ENCODE results near the gene PCTP. TPM values are rescaled to one million over a fixed set of nuclear protein-coding genes. Genes with fewer than 3 reads are reported as not detected.

The PCTP gene
- total and polyA plus RNA-seq, 9 of the 15 experiments (the other 6 are each of a cell fraction or from before 2014, with no cell fraction given): 10.9 to 62.3 (median 41.2) TPM

- H4K20me1 ChIP-seq (replicated peaks; ENCODE audit: control insufficient read depth, insufficient read depth, low read length): no peaks in the 10 kb centered on the region
- no TSS peak for BruUV-seq (replicated peaks)
- H3K4me3 ChIP-seq: no peak overlapping the region
- FAIRE-seq (no peak), ATAC-seq (no peak), DNase-seq (ENCODE audit: extremely low read depth in 1 of 4, low spot score in 3 of 4) (no peak)
- H3K4me1 ChIP-seq (replicated peaks in 1 of 2; ENCODE audit: control insufficient read depth in 2 of 2, insufficient read depth in 2 of 2, low read length in 2 of 2): no peaks in the 10 kb centered on the region; a peak in 1 of 5 replicates
- no peak overlapping the region for H3K9ac ChIP-seq (ENCODE audit: insufficient read depth in 1 of 2, low read depth in 2 of 2, low read length in 2 of 2)
- H3K9me1 ChIP-seq (ENCODE audit: control insufficient read depth, insufficient read depth, low read length): no peaks in the 10 kb centered on the region
- H3K27ac ChIP-seq (ENCODE audit: extremely low read depth, low read depth, low read length): no peak overlapping the region
- ChIA-PET CTCF (ENCODE audit: low intra/inter-chr PET ratio) (no interaction called here), POLR2A (no interaction called here)
- intact Hi-C loops (cut with micrococcal nuclease) (no loop called here), in situ Hi-C loops (cut with MboI) (no loop called here)
- no peak overlapping the region for H3K4me2 ChIP-seq (ENCODE audit: insufficient read depth, low read length)
- H2AFZ ChIP-seq (ENCODE audit: low read depth, low read length): no peak overlapping the region
- H3K27me3 ChIP-seq (ENCODE audit: control insufficient read depth in 2 of 2, insufficient read depth in 2 of 2, low read length in 2 of 2): no peaks in the 10 kb centered on the region
- H3K9me3 ChIP-seq (replicated peaks; ENCODE audit: control insufficient read depth, insufficient read depth, low read depth, low read length): no peaks in the 10 kb centered on the region
- H3K79me2 ChIP-seq (ENCODE audit: control insufficient read depth, insufficient read depth, low read length): no peaks in the 10 kb centered on the region
- TF ChIP-seq CEBPG (CRISPR knock-in tag; IDR thresholded peaks at IDR 0.05) (no peak), CEBPG (tag; conservative IDR thresholded peaks at IDR 0.05 in 1 of 2, IDR thresholded peaks at IDR 0.05 in 1 of 2) (peak in 1 of 2 experiments; percentile 34; a peak in 1 of 4 replicates), HEY1 (CRISPR knock-in tag; IDR thresholded peaks at IDR 0.05; ENCODE audit: borderline replicate concordance) (no peak), JUND (IDR thresholded peaks at IDR 0.05; ENCODE audit: borderline replicate concordance, low read depth, low read length) (0 out of 2 replicates have a peak, but pooled peaks have one; percentile 12), JUND (tag; IDR thresholded peaks at IDR 0.05; ENCODE audit: borderline replicate concordance, low read depth, low read length) (peak; percentile 25; the same call in 1 of the 3 replicates), ZNF583 (CRISPR knock-in tag; IDR thresholded peaks at IDR 0.05) (no peak), MEF2D (tag; conservative IDR thresholded peaks at IDR 0.05; ENCODE audit: low read depth) (0 out of 2 replicates have a peak, but pooled peaks have one; percentile 48), ZEB2 (IDR thresholded peaks at IDR 0.05) (peak; percentile 25; the same call in 1 of the 2 replicates), FOSL1 (tag; conservative IDR thresholded peaks at IDR 0.05) (peak; percentile 26; the same call in 1 of the 2 replicates)
- TF ChIP-seq, protein P1, sequence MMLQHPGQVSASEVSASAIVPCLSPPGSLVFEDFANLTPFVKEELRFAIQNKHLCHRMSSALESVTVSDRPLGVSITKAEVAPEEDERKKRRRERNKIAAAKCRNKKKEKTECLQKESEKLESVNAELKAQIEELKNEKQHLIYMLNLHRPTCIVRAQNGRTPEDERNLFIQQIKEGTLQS (IDR thresholded peaks at IDR 0.05): peak; percentile 66; the same call in 1 of the 2 replicates
- TF ChIP-seq, protein P1 (CRISPR knock-in tag; conservative IDR thresholded peaks at IDR 0.05): no peak
- H3K36me3 ChIP-seq (ENCODE audit: control insufficient read depth, insufficient read depth, low read length): no peaks in the 10 kb centered on the region
These were observed 45.0 kb upstream of the PCTP start for GRCh38 chr17:55705847-55706246.
